ENCODE results near the gene GJE1.
"Not testable (repeated sequence)": the region's sequence is repeated elsewhere in the genome, so short reads cannot be mapped to it uniquely, and the experiment has no call there.

The GJE1 gene

GRCh38 chr6:142152746-142153145, 20.0 kb downstream of the GJE1 start:
- peak; percentile 24 for DNase-seq (ENCODE audit: low read depth)
- TF ChIP-seq CTCF (conservative IDR thresholded peaks at IDR 0.05; ENCODE audit: low read depth, low read length): no peak
- no peak overlapping the region for H3K4me3 ChIP-seq (ENCODE audit: low read length)

GRCh38 chr6:142153196-142153595, 20.5 kb downstream of the GJE1 start:
- DNase-seq (ENCODE audit: low read depth): no peak
- TF ChIP-seq CTCF (conservative IDR thresholded peaks at IDR 0.05; ENCODE audit: low read depth, low read length): no peak
- no peak overlapping the region for H3K4me3 ChIP-seq (ENCODE audit: low read length)

GRCh38 chr6:142154336-142154735, 21.6 kb downstream of the GJE1 start:
- no peak for DNase-seq (ENCODE audit: low read depth)
- no peak overlapping the region for H3K4me3 ChIP-seq (ENCODE audit: low read length)
- no peak for TF ChIP-seq CTCF (conservative IDR thresholded peaks at IDR 0.05; ENCODE audit: low read depth, low read length)

GRCh38 chr6:142155091-142155490, 22.4 kb downstream of the GJE1 start:
- DNase-seq (ENCODE audit: low read depth): no peak
- no peak for TF ChIP-seq CTCF (conservative IDR thresholded peaks at IDR 0.05; ENCODE audit: low read depth, low read length)
- no peak overlapping the region for H3K4me3 ChIP-seq (ENCODE audit: low read length)

- peak; percentile 35 for TF ChIP-seq CTCF (conservative IDR thresholded peaks at IDR 0.05; ENCODE audit: low read depth, low read length)
- DNase-seq (ENCODE audit: low read depth): no peak
- H3K4me3 ChIP-seq (ENCODE audit: low read length): no peak overlapping the region
These were observed 23.4 kb downstream of the GJE1 start for GRCh38 chr6:142155895-142156757.

GRCh38 chr6:142156758-142157068, 24.0 kb downstream of the GJE1 start:
- DNase-seq (ENCODE audit: low read depth); H3K4me3 ChIP-seq (ENCODE audit: low read length): not testable (repeated sequence)

- DNase-seq (ENCODE audit: low read depth): no peak
- H3K4me3 ChIP-seq (ENCODE audit: low read length): no peak overlapping the region
- TF ChIP-seq CTCF (conservative IDR thresholded peaks at IDR 0.05; ENCODE audit: low read depth, low read length): no peak
These were observed 30.1 kb downstream of the GJE1 start for GRCh38 chr6:142162780-142163179.

All from retinal pigment epithelial cell (primary cell).